ENCODE measurements around the gene FHL1.
A peak's percentile ranks its signal among the peaks of the same experiment; 100 is the strongest.

FHL1 gene

GRCh38 chrX:136112778-136113177, 34.6 kb upstream of the FHL1 start:
- DNase-seq (ENCODE audit: low read depth), result no peak
- H3K4me3 ChIP-seq (ENCODE audit: low read depth, low read length), result no peak overlapping the region
- TF ChIP-seq POLR2A (IDR thresholded peaks at IDR 0.05; ENCODE audit: extremely low read depth, insufficient read length), result no peak
- TF ChIP-seq MAX (IDR thresholded peaks at IDR 0.05; ENCODE audit: low read depth, low read length), result no peak

- H3K4me3 ChIP-seq (ENCODE audit: low read depth, low read length), result no peak overlapping the region
- peak; percentile 23 for DNase-seq (ENCODE audit: low read depth)
- no peak for TF ChIP-seq MAX (IDR thresholded peaks at IDR 0.05; ENCODE audit: low read depth, low read length)
Observed at GRCh38 chrX:136115126-136115903, 32.0 kb upstream of the FHL1 start.

- no peak for TF ChIP-seq POLR2A (IDR thresholded peaks at IDR 0.05; ENCODE audit: extremely low read depth, insufficient read length)
- TF ChIP-seq MAX (IDR thresholded peaks at IDR 0.05; ENCODE audit: low read depth, low read length), result no peak
- no peak for TF ChIP-seq MYC (IDR thresholded peaks at IDR 0.05; ENCODE audit: low read depth, low read length)
- no peak for TF ChIP-seq CTCF (IDR thresholded peaks at IDR 0.05; ENCODE audit: low read depth, low read length)
- H3K4me3 ChIP-seq (ENCODE audit: low read depth, low read length), result no peak overlapping the region
- no peak for DNase-seq (ENCODE audit: low read depth)
Observed at GRCh38 chrX:136115904-136116297, 31.4 kb upstream of the FHL1 start.

- no peak overlapping the region for H3K4me3 ChIP-seq (ENCODE audit: low read depth, low read length)
- no peak for TF ChIP-seq MYC (IDR thresholded peaks at IDR 0.05; ENCODE audit: low read depth, low read length)
- TF ChIP-seq MAX (IDR thresholded peaks at IDR 0.05; ENCODE audit: low read depth, low read length), result no peak
- no peak for TF ChIP-seq POLR2A (IDR thresholded peaks at IDR 0.05; ENCODE audit: extremely low read depth, insufficient read length)
- no peak for TF ChIP-seq CTCF (IDR thresholded peaks at IDR 0.05; ENCODE audit: low read depth, low read length)
- no peak for DNase-seq (ENCODE audit: low read depth)
Observed at GRCh38 chrX:136121788-136122187, 25.5 kb upstream of the FHL1 start.

DNA sequence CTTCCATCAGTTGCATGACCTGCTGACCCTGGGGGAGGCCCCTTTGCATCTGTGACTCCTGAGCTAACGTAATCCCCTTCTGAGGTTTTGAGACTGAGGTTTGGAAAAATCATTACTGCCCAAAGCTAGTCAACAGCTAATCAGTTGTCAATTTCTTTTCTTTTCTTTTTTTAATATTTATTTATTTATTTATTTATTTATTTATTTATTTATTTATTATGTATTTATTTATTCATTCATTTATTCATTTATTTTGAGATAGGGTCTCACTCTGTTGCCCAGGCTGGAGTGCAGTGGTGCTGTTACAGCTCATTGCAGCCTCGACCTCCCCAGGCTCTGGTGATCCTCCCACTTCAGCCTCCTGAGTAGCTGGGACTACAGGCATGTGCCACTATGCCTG, 25.1 kb upstream of the FHL1 start:
- no peak overlapping the region for H3K4me3 ChIP-seq (ENCODE audit: low read depth, low read length)
- no peak for TF ChIP-seq POLR2A (IDR thresholded peaks at IDR 0.05; ENCODE audit: extremely low read depth, insufficient read length)
- TF ChIP-seq MAX (IDR thresholded peaks at IDR 0.05; ENCODE audit: low read depth, low read length), result no peak
- TF ChIP-seq MYC (IDR thresholded peaks at IDR 0.05; ENCODE audit: low read depth, low read length), result no peak
- no peak for TF ChIP-seq CTCF (IDR thresholded peaks at IDR 0.05; ENCODE audit: low read depth, low read length)
- no peak for DNase-seq (ENCODE audit: low read depth)

DNA sequence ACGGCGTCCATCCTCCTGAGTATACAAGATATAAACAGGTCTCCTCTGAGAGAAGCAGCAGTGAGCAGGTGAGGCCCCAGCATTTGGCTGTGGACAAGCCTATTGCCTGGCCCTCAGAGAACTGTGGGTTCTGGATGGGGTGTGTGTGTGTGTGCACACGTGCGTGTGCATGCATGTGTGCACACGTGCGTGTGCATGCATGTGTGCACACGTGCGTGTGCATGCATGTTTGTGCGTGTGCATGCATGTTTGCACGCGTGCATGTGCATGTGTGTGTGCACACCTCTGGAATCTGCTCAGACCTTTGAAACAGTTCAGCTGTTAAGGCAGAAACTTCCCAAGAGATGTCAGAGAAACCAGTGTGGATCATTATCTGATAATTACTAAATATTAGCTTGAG, 22.2 kb upstream of the FHL1 start:
- TF ChIP-seq CTCF (IDR thresholded peaks at IDR 0.05; ENCODE audit: low read depth, low read length) (no peak), POLR2A (IDR thresholded peaks at IDR 0.05; ENCODE audit: extremely low read depth, insufficient read length) (no peak), MYC (IDR thresholded peaks at IDR 0.05; ENCODE audit: low read depth, low read length) (no peak), MAX (IDR thresholded peaks at IDR 0.05; ENCODE audit: low read depth, low read length) (no peak)
- no peak for DNase-seq (ENCODE audit: low read depth)
- no peak overlapping the region for H3K4me3 ChIP-seq (ENCODE audit: low read depth, low read length)
